ENCODE data around the gene SLC26A11.

SLC26A11 gene

GRCh38 chr17:80220054-80220735 lies at the start of gene SLC26A11, which contains the start of gene SGSH:
SLC26A11 (plus strand) TSS chr17:80220427; CDS start chr17:80221561, 1,134 bp downstream.
SGSH (minus strand) TSS chr17:80220333; CDS start chr17:80220313, 20 bp downstream.
- DNase-seq, result peak in 5 of 6 experiments; percentile 32 to 65 (median 51)

- no peak for DNase-seq
Measured at GRCh38 chr17:80171681-80172080, 48.5 kb upstream of the SLC26A11 start.

- no peak for DNase-seq
Measured at GRCh38 chr17:80173126-80173525, 47.1 kb upstream of the SLC26A11 start.

GRCh38 chr17:80173916-80174315 lies 46.3 kb upstream of the SLC26A11 start:
- DNase-seq, result no peak

GRCh38 chr17:80176757-80177156 lies 43.5 kb upstream of the SLC26A11 start:
- no peak for DNase-seq

GRCh38 chr17:80177986-80178595 lies 42.1 kb upstream of the SLC26A11 start:
- no peak for DNase-seq

- DNase-seq, result no peak
Measured at GRCh38 chr17:80180192-80180591, 40.0 kb upstream of the SLC26A11 start.

- no peak for DNase-seq
Measured at GRCh38 chr17:80181431-80181830, 38.8 kb upstream of the SLC26A11 start.

GRCh38 chr17:80182118-80182844 lies 37.9 kb upstream of the SLC26A11 start:
- no peak for DNase-seq

- DNase-seq, result no peak
Measured at GRCh38 chr17:80182845-80183223, 37.4 kb upstream of the SLC26A11 start.

GRCh38 chr17:80183581-80184422 lies 36.4 kb upstream of the SLC26A11 start:
- no peak for DNase-seq

- no peak for DNase-seq
Measured at GRCh38 chr17:80184423-80184714, 35.9 kb upstream of the SLC26A11 start.

- no peak for DNase-seq
Measured at GRCh38 chr17:80185968-80186367, 34.3 kb upstream of the SLC26A11 start.

- DNase-seq, result no peak
Measured at GRCh38 chr17:80187090-80187489, 33.1 kb upstream of the SLC26A11 start.

GRCh38 chr17:80187515-80187941 lies 32.7 kb upstream of the SLC26A11 start:
- no peak for DNase-seq

- DNase-seq, result no peak
Measured at GRCh38 chr17:80189611-80190010, 30.6 kb upstream of the SLC26A11 start.

GRCh38 chr17:80190716-80191115 lies 29.5 kb upstream of the SLC26A11 start:
- no peak for DNase-seq

- DNase-seq, result no peak
Measured at GRCh38 chr17:80191192-80191591, 29.0 kb upstream of the SLC26A11 start.

GRCh38 chr17:80191865-80192661 lies 28.2 kb upstream of the SLC26A11 start:
- no peak for DNase-seq

- no peak for DNase-seq
Measured at GRCh38 chr17:80195141-80195540, 25.1 kb upstream of the SLC26A11 start.

- DNase-seq, result peak; percentile 12 to 68 (median 49)
Measured at GRCh38 chr17:80195671-80196529, 24.3 kb upstream of the SLC26A11 start.

Measured in stimulated activated naive CD4-positive, alpha-beta T cell (primary cell).